GM23338 (cell line): Measurements from ENCODE around the gene ZFR. TPM values are rescaled to one million over a fixed set of nuclear protein-coding genes. Genes with fewer than 3 reads are reported as not detected.

ENCODE experiments used
- ATAC-seq: fragments of 200-7000 bp; cut with Tn5 transposase; 3 replicates; pipeline ENCODE4 v1.9.1; 2020
- DNase-seq: peaks from one replicate; pipeline ENCODE4 v3.0.0-alpha.2; 2015; ENCODE audit warnings: low spot score
- H2AFZ ChIP-seq: fragments of 200-600 bp; sonication (generic); 2 replicates; pipeline ENCODE4 v1.8.0; 2016; ENCODE audit warnings: antibody characterized with exemption, mild to moderate bottlenecking, moderate library complexity
- H3F3A ChIP-seq: fragments of 200-600 bp; sonication (generic); replicated peaks from 2 replicates; pipeline ENCODE4 v1.8.0; 2017; ENCODE audit warnings: antibody characterized with exemption, mixed run types, low read depth
- H3K27ac ChIP-seq: fragments of 200-600 bp; sonication (generic); 2 replicates; pipeline ENCODE4 v1.6.1; 2016; ENCODE audit warnings: low read depth
- H3K27me3 ChIP-seq: fragments of 200-600 bp; sonication (generic); 2 replicates; pipeline ENCODE4 v1.8.0; 2016; ENCODE audit warnings: mild to moderate bottlenecking, mixed run types, moderate library complexity; ENCODE audit not compliant: insufficient read depth
- H3K36me3 ChIP-seq: fragments of 200-600 bp; sonication (generic); 2 replicates; pipeline ENCODE4 v1.8.0; 2016; ENCODE audit warnings: mild to moderate bottlenecking; ENCODE audit not compliant: insufficient read depth
- H3K4me1 ChIP-seq: fragments of 200-600 bp; sonication (generic); 2 replicates; pipeline ENCODE4 v1.8.0; 2016; ENCODE audit warnings: mild to moderate bottlenecking, moderate library complexity; ENCODE audit not compliant: insufficient read depth
- H3K4me2 ChIP-seq: fragments of 200-600 bp; sonication (generic); 2 replicates; pipeline ENCODE4 v1.7.1; 2017; ENCODE audit warnings: mixed run types
- H3K4me3 ChIP-seq: fragments of 200-600 bp; sonication (generic); 2 replicates; pipeline ENCODE4 v1.6.1; 2016; ENCODE audit warnings: mixed run types
- H3K79me2 ChIP-seq: fragments of 200-600 bp; sonication (generic); replicated peaks from 2 replicates; pipeline ENCODE4 v1.8.0; 2017; ENCODE audit warnings: mild to moderate bottlenecking; ENCODE audit not compliant: insufficient read depth
- H3K9me2 ChIP-seq: fragments of 200-600 bp; sonication (generic); 2 replicates; pipeline ENCODE4 v1.8.0; 2017; ENCODE audit not compliant: insufficient read depth
- H4K20me1 ChIP-seq: fragments of 200-600 bp; sonication (generic); replicated peaks from 2 replicates; pipeline ENCODE4 v1.8.0; 2017; ENCODE audit warnings: mild to moderate bottlenecking; ENCODE audit not compliant: insufficient read depth
- H3K27ac Mint-ChIP-seq: 2 replicates; pipeline ENCODE4 v1.8.0; 2020; ENCODE audit warnings: inconsistent platforms, mild to moderate bottlenecking, moderate library complexity, mixed read lengths
- H3K27me3 Mint-ChIP-seq: 3 replicates; pipeline ENCODE4 v1.8.0; 2022; ENCODE audit warnings: low read depth, mild to moderate bottlenecking, moderate library complexity, mixed read lengths, inconsistent platforms; ENCODE audit not compliant: insufficient read depth, poor library complexity
- H3K36me3 Mint-ChIP-seq: 3 replicates; pipeline ENCODE4 v1.8.0; 2021; ENCODE audit warnings: low read depth, mild to moderate bottlenecking, inconsistent platforms, moderate library complexity, mixed read lengths
- H3K4me1 Mint-ChIP-seq: 3 replicates; pipeline ENCODE4 v1.8.0; 2020; ENCODE audit warnings: mild to moderate bottlenecking, inconsistent platforms, mixed read lengths
- H3K4me3 Mint-ChIP-seq: 3 replicates; pipeline ENCODE4 v1.8.0; 2021; ENCODE audit warnings: moderate library complexity, mild to moderate bottlenecking, inconsistent platforms, mixed read lengths
- H3K9me3 Mint-ChIP-seq: 3 replicates; pipeline ENCODE4 v1.8.0; 2020; ENCODE audit warnings: moderate library complexity, mild to moderate bottlenecking, inconsistent platforms, mixed read lengths
- CREB1 ChIP-seq: fragments of 250-450 bp; sonication (Bioruptor Pico); IDR thresholded peaks from 2 replicates; pipeline ENCODE4 v1.5.0; 2020; ENCODE audit warnings: low read depth, mild to moderate bottlenecking, moderate library complexity
- EZH2 ChIP-seq: fragments of 200-600 bp; sonication (generic); IDR thresholded peaks from one replicate; pipeline ENCODE4 v1.8.0; 2017; ENCODE audit warnings: antibody characterized with exemption, mild to moderate bottlenecking, low read depth; ENCODE audit not compliant: unreplicated experiment
- EZH2phosphoT487 ChIP-seq: fragments of 200-600 bp; sonication (generic); IDR thresholded peaks from one replicate; pipeline ENCODE4 v1.8.1; 2018; ENCODE audit warnings: antibody characterized with exemption; ENCODE audit not compliant: unreplicated experiment
- POLR2AphosphoS5 ChIP-seq: IDR thresholded peaks from 2 replicates; pipeline ENCODE4 v1.6.1; 2016; ENCODE audit warnings: antibody characterized with exemption, low read depth
- REST ChIP-seq: IDR thresholded peaks from one replicate; pipeline ENCODE4 v1.6.1; 2018; ENCODE audit warnings: antibody characterized with exemption; ENCODE audit not compliant: unreplicated experiment
- ZNF114 ChIP-seq: fragments of 250-450 bp; sonication (Bioruptor Pico); IDR thresholded peaks from 2 replicates; pipeline ENCODE4 v1.5.0; 2020; ENCODE audit warnings: mild to moderate bottlenecking, moderate library complexity
- ZNF331 ChIP-seq: fragments of 250-450 bp; sonication (Bioruptor Pico); IDR thresholded peaks from 2 replicates; pipeline ENCODE4 v1.5.0; 2020; ENCODE audit warnings: low read depth, mild to moderate bottlenecking, moderate library complexity
- polyA plus RNA-seq: library from polyadenylated mRNA; unstranded; fragments of >200 nt; fragmentation: Nextera tagmentation; extraction: Ambion mirVana; gene quantifications from 2 replicates; pipeline ENCODE4 v1.2.1, GENCODE V29; 2016
- total RNA-seq: library from RNA; depleted of rRNA; stranded (reverse); fragments of >200 nt; shearing (Covaris generic); gene quantifications from 2 replicates; pipeline ENCODE4 v1.2.3, GENCODE V29; 2014

ZFR gene
- total and polyA plus RNA-seq, 2 experiments from 2014 or later = 92.4 to 103 TPM

GRCh38 chr5:32443541-32444430 is 754 bp downstream of the ZFR start:
- Histone ChIP-seq H2AFZ (peak overlapping the region; percentile 96; the same call in 1 of the 2 replicates), H3K4me3 (peak overlapping the region; percentile 99), H3K36me3 (no peaks in the 10 kb centered on the region), H3K27me3 (peaks cover 24% of the 10 kb centered on the region), H3K9me2 (0 out of 2 replicates have a peak, but pooled peaks cover 5% of the 10 kb centered on the region), H3K4me1 (peaks cover 39% of the 10 kb centered on the region), H3K4me2 (peak overlapping the region; percentile 100), H3F3A (no peaks in the 10 kb centered on the region), H3K27ac (no peak overlapping the region; the same call in 1 of the 2 replicates), H3K79me2 (peaks cover 48% of the 10 kb centered on the region), H4K20me1 (peaks cover 41% of the 10 kb centered on the region)
- H3K27me3 Mint-ChIP-seq = peaks cover 18% of the 10 kb centered on the region
- H3K9me3 Mint-ChIP-seq = no peaks in the 10 kb centered on the region
- DNase-seq = peak; percentile 74
- peaks cover 38% of the 10 kb centered on the region for H3K4me1 Mint-ChIP-seq
- peak overlapping the region; percentile 93 for H3K27ac Mint-ChIP-seq
- peak overlapping the region; percentile 97 for H3K4me3 Mint-ChIP-seq
- ATAC-seq = peak; percentile 69
- TF ChIP-seq CREB1 (CRISPR knock-in tag) (0 out of 2 replicates have a peak, but pooled peaks have one; percentile 10), REST (no peak)
- H3K36me3 Mint-ChIP-seq = peaks cover 13% of the 10 kb centered on the region

- Histone ChIP-seq H3F3A (no peaks in the 10 kb centered on the region), H4K20me1 (peaks cover 41% of the 10 kb centered on the region), H3K4me2 (peak overlapping the region; percentile 97), H3K4me3 (peak overlapping the region; percentile 99), H3K79me2 (peaks cover 54% of the 10 kb centered on the region), H3K4me1 (peaks cover 39% of the 10 kb centered on the region), H3K36me3 (no peaks in the 10 kb centered on the region), H3K27ac (no peak overlapping the region), H3K27me3 (peaks cover 24% of the 10 kb centered on the region), H3K9me2 (0 out of 2 replicates have a peak, but pooled peaks cover 3% of the 10 kb centered on the region), H2AFZ (no peak overlapping the region)
- DNase-seq = peak; percentile 16
- no peaks in the 10 kb centered on the region for H3K9me3 Mint-ChIP-seq
- peaks cover 41% of the 10 kb centered on the region for H3K4me1 Mint-ChIP-seq
- peak; percentile 2; the same call in 2 of the 3 replicates for ATAC-seq
- H3K27me3 Mint-ChIP-seq = peaks cover 18% of the 10 kb centered on the region
- peaks cover 13% of the 10 kb centered on the region for H3K36me3 Mint-ChIP-seq
- TF ChIP-seq EZH2phosphoT487 = no peak
- no peak for TF ChIP-seq EZH2
- no peak for TF ChIP-seq REST
- no peak for TF ChIP-seq POLR2AphosphoS5
- no peak for TF ChIP-seq ZNF114 (CRISPR knock-in tag)
- no peak for TF ChIP-seq ZNF331 (CRISPR knock-in tag)
- H3K4me3 Mint-ChIP-seq = peak overlapping the region; percentile 85
- 0 out of 2 replicates have a peak overlapping the region, but pooled peaks have one; percentile 21 for H3K27ac Mint-ChIP-seq
Observed at GRCh38 chr5:32443145-32443540, 1.4 kb downstream of the ZFR start.
